Adrenal gland (tissue), 12 donors: ENCODE results near the gene GSG1. TPM values are rescaled to one million over a fixed set of nuclear protein-coding genes. Genes with fewer than 3 reads are reported as not detected.

ENCODE experiments used
- DNase-seq, 7 donors: peaks; one replicate each; pipeline ENCODE4 v3.0.0-alpha.2; 2019 to 2020
- H3K27ac ChIP-seq, 5 donors: fragments of 200-600 bp; sonication (generic) in 4 of 5; 1 replicate in 3 of 5; 2 replicates in 2 of 5; pipeline versions ENCODE4 v1.5.1 to v1.8.0; 2016 to 2020; ENCODE audit warnings: mild to moderate bottlenecking in 1 of 5
- H3K27me3 ChIP-seq: fragments of 200-600 bp; 2 replicates; pipeline ENCODE4 v1.8.0; 2021
- H3K36me3 ChIP-seq, 2 donors: fragments of 200-600 bp; replicated peaks in 1 of 2; 1 replicate in 1 of 2; 2 replicates in 1 of 2; pipeline versions ENCODE4 v1.5.1 to v1.8.0; 2018 to 2022
- H3K4me1 ChIP-seq, 2 donors: fragments of 200-600 bp; replicated peaks in 1 of 2; 1 replicate in 1 of 2; 2 replicates in 1 of 2; pipeline versions ENCODE4 v1.5.1 to v1.8.0; 2018 to 2021
- H3K4me3 ChIP-seq, 4 donors: fragments of 200-600 bp; sonication (generic) in 3 of 4; one replicate each; pipeline ENCODE4 v1.5.1; 2016 to 2018
- H3K9me3 ChIP-seq, 3 donors: fragments of 200-600 bp; sonication (generic) in 1 of 3; replicated peaks in 1 of 3; 1 replicate in 2 of 3; 2 replicates in 1 of 3; pipeline versions ENCODE4 v1.5.1 to v1.8.0; 2016 to 2021
- POLR2A ChIP-seq, 2 donors: fragments of 450-650 bp; IDR thresholded peaks; one replicate each; pipeline ENCODE4 v1.6.1; 2017; ENCODE audit warnings: antibody characterized with exemption in 2 of 2, mild to moderate bottlenecking in 2 of 2, moderate library complexity in 1 of 2
- WGBS, 4 donors: extraction: QIAGEN DNeasy Blood & Tissue Kit in 2 of 4; methylation state at CpG; one replicate each; pipeline versions ENCODE4 v1.1.5 to v1.1.7; 2013 to 2017; 5-methylcytosine and 5-hydroxymethylcytosine counted together
- intact Hi-C, 2 donors: fragments of 100-400 bp; cut with DNase I; formaldehyde crosslinking; loops; one replicate each; pipeline versions ENCODE4 v1.14.1 to v1.15.0; 2022 to 2023
- polyA plus RNA-seq, 3 donors: library from polyadenylated mRNA; stranded (reverse); fragments of 200-250 nt in 2 of 3; fragments of 350-450 nt in 1 of 3; fragmentation: Illumina TruSeq in 1 of 3; extraction: RNeasy Lipid Tissue Mini Kit (QIAGEN cat#74804) in 1 of 3; gene quantifications; one replicate each; pipeline ENCODE4 v1.2.3, GENCODE V29; 2013 to 2014
- total RNA-seq, 9 donors: library from RNA; depleted of rRNA in 4 of 9; stranded (reverse); fragments of >200 nt in 4 of 9; fragments of 120-200 nt in 1 of 9; fragmentation: NEBNext Ultra II Directional in 1 of 9; extraction: Animal tissue kit (Norgen Biotek cat#: 25700) in 1 of 9; gene quantifications; one replicate each; pipeline versions ENCODE4 v1.1.0 to v1.2.4, GENCODE V29; 2013 to 2023
- TF ChIP-seq, protein P1 (sequence below), 6 experiments: fragments of 450-650 bp in 4 of 6; fragments of 200-600 bp in 2 of 6; sonication (generic) in 1 of 6; IDR thresholded peaks; 1 replicate in 5 of 6; 2 replicates in 1 of 6; pipeline versions ENCODE4 v1.5.1 to v1.8.0; 2016 to 2021; ENCODE audit warnings: antibody characterized with exemption in 6 of 6, mild to moderate bottlenecking in 2 of 6, moderate library complexity in 1 of 6
- donor health status: healthy with polysubstance abuse.
- donor health status: Bipolar disorder and iron deficiency.
- donor health status: DM: yes; HTN: yes; CAD: no.
- donor health status: DM: no; HTN: no; CAD: no.
- donor health status: DM: no; HTN: no; CAD: no.
- donor health status: DM: yes; HTN: yes; CAD: no.

The GSG1 gene
- total and polyA plus RNA-seq, 12 donors = not detected

DNA sequence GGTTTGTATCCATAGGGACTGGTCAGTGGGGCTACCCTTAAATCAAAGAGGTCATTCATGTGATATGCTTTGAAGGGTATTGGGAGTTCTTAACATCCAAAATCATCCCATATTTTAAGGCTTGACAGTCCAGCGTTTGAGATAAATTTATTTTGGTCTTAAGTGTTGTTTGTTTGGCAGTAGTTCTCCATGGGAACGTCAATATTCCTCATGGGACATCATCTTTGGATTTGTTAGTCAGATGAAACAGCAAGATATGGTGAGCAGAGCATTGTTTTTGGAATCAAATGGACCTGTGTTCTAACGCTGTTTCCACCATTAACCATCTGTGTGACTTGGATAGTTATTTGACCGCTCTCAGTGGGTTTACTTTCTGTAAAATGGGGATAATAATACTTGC is 45.9 kb upstream of the GSG1 start:
- intact Hi-C loops = no loop called here
- H3K4me3 ChIP-seq = no peak overlapping the region
- no peaks in the 10 kb centered on the region for H3K27me3 ChIP-seq
- H3K36me3 ChIP-seq = no peaks in the 10 kb centered on the region
- no peak for DNase-seq
- no peaks in the 10 kb centered on the region for H3K9me3 ChIP-seq
- 64 to 74% (median 68%) methylated on average over 4 of the region's 4 CpGs for WGBS, 4 donors
- peak overlapping the region in 1 of 5 donors; percentile 42 for H3K27ac ChIP-seq
- no peaks in the 10 kb centered on the region for H3K4me1 ChIP-seq
- TF ChIP-seq, protein P1, sequence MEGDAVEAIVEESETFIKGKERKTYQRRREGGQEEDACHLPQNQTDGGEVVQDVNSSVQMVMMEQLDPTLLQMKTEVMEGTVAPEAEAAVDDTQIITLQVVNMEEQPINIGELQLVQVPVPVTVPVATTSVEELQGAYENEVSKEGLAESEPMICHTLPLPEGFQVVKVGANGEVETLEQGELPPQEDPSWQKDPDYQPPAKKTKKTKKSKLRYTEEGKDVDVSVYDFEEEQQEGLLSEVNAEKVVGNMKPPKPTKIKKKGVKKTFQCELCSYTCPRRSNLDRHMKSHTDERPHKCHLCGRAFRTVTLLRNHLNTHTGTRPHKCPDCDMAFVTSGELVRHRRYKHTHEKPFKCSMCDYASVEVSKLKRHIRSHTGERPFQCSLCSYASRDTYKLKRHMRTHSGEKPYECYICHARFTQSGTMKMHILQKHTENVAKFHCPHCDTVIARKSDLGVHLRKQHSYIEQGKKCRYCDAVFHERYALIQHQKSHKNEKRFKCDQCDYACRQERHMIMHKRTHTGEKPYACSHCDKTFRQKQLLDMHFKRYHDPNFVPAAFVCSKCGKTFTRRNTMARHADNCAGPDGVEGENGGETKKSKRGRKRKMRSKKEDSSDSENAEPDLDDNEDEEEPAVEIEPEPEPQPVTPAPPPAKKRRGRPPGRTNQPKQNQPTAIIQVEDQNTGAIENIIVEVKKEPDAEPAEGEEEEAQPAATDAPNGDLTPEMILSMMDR (IDR thresholded peaks at IDR 0.05) = no peak
- no peak for TF ChIP-seq POLR2A (IDR thresholded peaks at IDR 0.05)

DNA sequence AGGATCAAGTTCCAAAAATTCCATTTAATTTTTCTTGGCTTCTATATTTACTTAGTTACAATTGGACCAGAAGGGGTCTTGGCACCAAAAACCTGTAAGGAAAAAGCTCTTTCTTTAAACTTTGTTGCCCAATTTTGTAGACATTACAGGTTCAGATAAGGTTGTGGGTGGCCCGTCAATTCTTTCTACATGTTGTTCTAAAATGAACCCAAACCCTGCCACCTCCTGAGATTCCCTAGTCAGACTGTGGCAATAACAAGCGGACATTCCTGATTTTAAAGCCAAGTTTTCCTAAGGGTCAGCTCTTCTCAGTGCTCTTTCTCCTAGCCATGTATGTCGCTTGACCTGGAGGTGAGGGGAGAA is 45.0 kb upstream of the GSG1 start:
- no peak for TF ChIP-seq POLR2A (IDR thresholded peaks at IDR 0.05)
- TF ChIP-seq, protein P1 (IDR thresholded peaks at IDR 0.05) = no peak
- peak overlapping the region in 3 of 5 donors; percentile 3 to 42 (median 17) for H3K27ac ChIP-seq
- no peaks in the 10 kb centered on the region for H3K27me3 ChIP-seq
- intact Hi-C loops = no loop called here
- WGBS, 4 donors = 70 to 84% (median 74%) methylated on average over 3 of the region's 3 CpGs
- H3K4me3 ChIP-seq = no peak overlapping the region
- no peaks in the 10 kb centered on the region for H3K9me3 ChIP-seq
- DNase-seq = peak in 1 of 7 donors; percentile 45
- H3K36me3 ChIP-seq = no peaks in the 10 kb centered on the region
- H3K4me1 ChIP-seq = no peaks in the 10 kb centered on the region

DNA sequence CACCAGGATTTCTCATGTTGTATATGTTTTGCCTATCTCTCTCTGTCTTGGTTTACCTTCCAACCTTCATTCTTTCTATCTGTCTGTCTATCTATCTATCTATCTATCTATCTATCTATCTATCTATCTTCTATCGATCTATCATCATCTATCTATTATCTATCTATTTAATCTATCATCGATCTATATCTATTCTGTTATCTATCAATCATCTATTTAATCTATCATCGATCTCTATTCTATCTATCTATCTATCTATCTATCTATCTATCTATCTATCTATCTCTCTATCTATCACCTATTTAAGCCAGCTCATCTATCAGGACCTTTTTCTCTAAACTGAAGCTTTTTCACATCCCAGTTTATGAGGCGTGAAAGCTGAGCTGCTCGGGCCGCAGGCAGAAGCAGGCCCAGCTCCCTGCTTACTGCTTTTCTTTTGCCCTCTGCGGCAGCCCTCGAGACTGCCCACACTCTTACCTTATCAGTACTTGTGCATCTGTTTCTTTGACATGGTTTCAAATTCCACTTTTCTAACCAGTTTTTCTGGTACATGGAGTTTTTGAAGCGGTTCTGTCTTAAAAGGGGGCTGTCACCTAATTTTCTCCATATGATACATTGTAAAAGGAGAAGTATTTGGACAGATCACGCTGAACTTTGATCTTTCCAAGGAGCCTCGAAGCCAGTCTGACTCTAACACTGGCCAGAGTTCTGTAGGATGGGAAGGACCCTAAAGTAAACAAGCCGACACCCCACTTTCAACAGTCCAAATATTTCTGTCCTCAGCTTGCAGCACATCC is 44.4 kb upstream of the GSG1 start:
- TF ChIP-seq, protein P1 (IDR thresholded peaks at IDR 0.05) = no peak
- TF ChIP-seq POLR2A (IDR thresholded peaks at IDR 0.05) = no peak
- intact Hi-C loops = no loop called here
- DNase-seq = no peak
- Histone ChIP-seq H3K4me3 (no peak overlapping the region), H3K27ac (peak overlapping the region in 2 of 5 donors; percentile 2 to 42), H3K36me3 (no peaks in the 10 kb centered on the region), H3K4me1 (no peaks in the 10 kb centered on the region), H3K9me3 (no peaks in the 10 kb centered on the region), H3K27me3 (no peaks in the 10 kb centered on the region)
- 59 to 66% (median 64%) methylated on average over 12 of the region's 12 CpGs for WGBS, 4 donors

DNA sequence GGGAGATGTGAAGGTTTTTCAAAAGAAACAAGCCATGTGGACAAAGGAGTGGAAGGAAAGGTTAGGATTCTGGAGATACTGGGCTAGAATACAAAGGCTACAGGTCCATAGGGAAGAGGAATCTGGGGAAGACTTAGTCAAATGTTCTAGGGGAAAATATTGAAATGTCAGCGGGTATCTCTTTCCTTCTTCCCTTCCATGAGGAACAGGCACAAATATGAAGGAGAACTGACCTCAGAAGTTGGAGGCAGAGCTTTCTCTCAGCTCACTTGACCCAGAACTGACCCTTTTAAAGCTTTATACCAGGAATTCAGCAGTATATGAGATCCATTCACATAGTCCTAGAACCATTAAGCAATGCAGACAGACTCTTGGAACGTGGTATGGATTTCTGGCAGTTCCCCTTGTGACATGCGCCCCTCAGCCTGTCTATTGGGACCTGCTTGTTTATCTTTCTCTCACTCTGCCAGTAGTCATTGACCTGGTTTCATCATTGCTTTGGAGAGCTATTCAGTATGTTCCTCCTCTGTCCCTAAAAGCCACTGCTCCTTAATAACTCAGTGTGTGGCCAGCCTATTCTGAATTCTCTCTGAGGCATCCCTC is 43.0 kb upstream of the GSG1 start:
- no peak for TF ChIP-seq POLR2A (IDR thresholded peaks at IDR 0.05)
- TF ChIP-seq, protein P1 (IDR thresholded peaks at IDR 0.05) = no peak
- WGBS, 4 donors = 63 to 77% (median 67%) methylated on average over 3 of the region's 3 CpGs
- no peak overlapping the region for H3K4me3 ChIP-seq
- no peaks in the 10 kb centered on the region for H3K9me3 ChIP-seq
- intact Hi-C loops = no loop called here
- H3K4me1 ChIP-seq = no peaks in the 10 kb centered on the region
- DNase-seq = peak in 5 of 7 donors; percentile 19 to 66 (median 27)
- no peaks in the 10 kb centered on the region for H3K36me3 ChIP-seq
- H3K27ac ChIP-seq = peak overlapping the region in 3 of 5 donors; percentile 37 to 67 (median 59)
- no peaks in the 10 kb centered on the region for H3K27me3 ChIP-seq
